ENCODE results near the gene IZUMO4.
A peak's percentile ranks its signal among the peaks of the same experiment; 100 is the strongest.

Gene IZUMO4

GRCh38 chr19:2096480-2097202 is at the start of gene IZUMO4:
IZUMO4 (plus strand) TSS chr19:2096915; CDS start chr19:2096946, 31 bp downstream.
- DNase-seq = peak; percentile 100

DNA sequence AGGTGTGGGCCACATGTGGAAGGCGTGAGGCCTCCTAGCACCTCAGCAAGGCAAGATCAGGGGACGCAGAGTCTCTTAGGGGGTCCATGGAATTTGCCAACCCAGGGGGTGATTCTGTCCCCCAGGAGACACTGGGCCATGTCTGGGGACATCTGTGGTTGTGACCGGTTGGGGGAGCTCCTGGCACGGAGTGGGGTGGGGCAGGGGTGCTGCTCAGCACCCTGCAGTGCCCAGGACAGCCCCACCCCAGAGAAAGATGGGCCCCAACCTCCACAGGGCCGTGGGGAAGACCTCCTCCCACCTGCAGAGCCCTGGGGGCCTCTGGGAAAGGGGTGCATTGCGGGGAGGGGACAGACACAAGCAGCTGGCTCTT is 49.7 kb upstream of the IZUMO4 start:
- DNase-seq = no peak

- DNase-seq = no peak
Measured at GRCh38 chr19:2047449-2048103, 49.1 kb upstream of the IZUMO4 start.

GRCh38 chr19:2048104-2048958 is 48.4 kb upstream of the IZUMO4 start:
- no peak for DNase-seq

- DNase-seq = no peak
Measured at GRCh38 chr19:2048959-2049740, 47.6 kb upstream of the IZUMO4 start.

DNA sequence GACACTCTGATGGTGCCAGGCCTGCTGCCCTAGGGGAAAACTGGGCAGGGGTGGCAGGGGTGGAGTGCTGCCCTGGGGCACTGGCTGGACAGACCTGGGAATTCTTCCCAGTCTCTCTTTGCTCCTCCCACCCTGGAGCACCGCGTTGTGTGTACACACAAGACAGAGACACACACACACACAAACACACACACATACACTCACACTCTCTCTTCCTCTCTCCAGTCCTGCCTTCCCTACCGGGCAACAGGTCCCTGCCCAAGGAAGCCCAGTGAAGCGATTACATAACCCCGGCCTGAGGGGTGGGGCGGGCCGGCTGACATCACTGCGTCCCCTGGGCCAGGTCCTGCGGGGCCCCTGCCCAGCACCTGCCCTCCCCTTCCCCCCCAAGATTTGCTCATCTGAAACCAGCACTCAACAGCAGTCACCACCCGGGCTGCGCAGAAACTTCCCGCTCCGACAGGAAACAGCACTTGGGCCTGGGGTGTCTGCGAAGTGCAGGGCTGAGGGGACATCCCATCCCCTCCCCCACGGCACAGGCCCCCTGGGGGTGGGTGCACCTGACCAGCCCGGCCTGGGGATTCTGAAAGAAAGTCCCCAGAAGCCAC is 46.9 kb upstream of the IZUMO4 start:
- peak; percentile 38 for DNase-seq

DNA sequence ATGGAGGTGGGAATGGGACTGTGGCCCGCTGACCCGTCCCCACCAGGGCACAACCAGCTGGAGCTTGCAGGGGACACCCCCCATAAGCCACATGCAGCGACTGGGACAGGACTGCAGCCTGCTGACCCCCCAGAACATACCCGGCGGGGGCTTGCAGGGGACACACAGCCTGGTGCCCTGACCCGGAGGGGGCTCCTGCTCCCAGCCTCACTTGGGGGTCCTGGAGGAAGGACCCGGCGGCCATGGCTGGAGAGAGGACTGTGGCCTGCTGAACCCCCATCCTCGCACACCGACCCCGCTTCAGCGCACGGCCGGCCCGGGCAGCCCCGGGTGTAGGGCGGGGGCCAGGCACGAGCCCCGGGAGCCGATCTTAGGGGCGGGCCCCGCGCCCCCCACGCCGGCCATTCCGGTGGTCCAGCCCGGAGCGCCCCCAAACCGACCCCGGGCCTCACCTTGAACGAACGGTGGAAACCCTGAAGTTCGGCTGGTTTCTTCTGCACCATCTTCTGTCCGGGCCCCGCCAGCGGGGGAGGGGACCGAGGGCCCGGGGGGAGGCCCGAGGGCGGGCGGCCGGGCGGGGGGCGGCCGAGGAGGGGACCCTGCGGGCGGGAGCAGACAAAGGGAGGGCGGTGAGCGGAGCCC is 46.2 kb upstream of the IZUMO4 start:
- no peak for DNase-seq

GRCh38 chr19:2050991-2051772 is 45.5 kb upstream of the IZUMO4 start, which contains the start of gene MKNK2:
MKNK2 (minus strand) TSS chr19:2051244; CDS start chr19:2050851, 393 bp downstream.
- DNase-seq = peak; percentile 84

DNA sequence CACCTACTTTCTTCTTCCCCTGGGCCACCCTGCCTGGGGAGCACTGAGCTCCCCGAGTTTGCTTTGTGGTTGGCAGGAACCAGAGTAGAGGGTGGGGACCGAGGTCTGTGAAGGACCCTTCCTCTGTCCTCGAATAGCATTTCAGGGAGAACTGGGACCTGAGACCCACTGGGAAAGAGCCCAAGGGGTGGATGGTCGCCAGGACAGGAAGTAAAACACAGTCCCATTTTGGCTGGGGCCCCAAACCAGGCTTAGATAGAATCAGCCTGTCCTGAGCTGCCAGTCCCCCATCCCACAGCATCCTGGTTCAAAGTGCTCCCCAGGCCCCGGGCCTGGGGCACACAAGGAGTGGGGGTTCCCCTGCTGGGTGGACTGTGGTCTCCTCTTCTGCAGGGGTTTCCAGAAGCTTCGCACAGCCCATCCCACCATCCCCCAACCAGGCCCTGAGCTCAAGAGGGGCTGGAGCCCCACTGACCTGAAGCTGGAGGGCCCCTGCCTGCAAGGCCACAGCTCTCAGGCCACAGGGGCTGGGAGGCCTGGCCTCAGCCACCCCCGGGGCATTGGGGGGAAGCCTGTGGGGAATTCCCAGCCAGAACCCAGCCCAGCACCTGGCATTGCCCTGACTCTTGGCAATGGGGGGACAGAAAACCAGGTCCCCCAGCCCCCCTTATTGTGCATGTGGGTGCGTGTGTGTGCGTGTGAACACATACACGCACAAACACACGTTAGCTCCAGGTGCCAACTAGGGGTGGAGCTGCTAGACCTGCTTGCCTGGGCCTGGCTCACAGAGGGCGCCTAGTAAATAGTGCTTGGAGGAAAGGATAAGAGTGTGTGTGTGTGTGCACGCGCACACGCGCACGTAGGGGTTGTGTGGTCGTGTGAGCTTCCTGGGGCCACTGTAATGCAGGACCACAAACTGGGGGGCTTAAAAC is 44.7 kb upstream of the IZUMO4 start:
- no peak for DNase-seq

DNA sequence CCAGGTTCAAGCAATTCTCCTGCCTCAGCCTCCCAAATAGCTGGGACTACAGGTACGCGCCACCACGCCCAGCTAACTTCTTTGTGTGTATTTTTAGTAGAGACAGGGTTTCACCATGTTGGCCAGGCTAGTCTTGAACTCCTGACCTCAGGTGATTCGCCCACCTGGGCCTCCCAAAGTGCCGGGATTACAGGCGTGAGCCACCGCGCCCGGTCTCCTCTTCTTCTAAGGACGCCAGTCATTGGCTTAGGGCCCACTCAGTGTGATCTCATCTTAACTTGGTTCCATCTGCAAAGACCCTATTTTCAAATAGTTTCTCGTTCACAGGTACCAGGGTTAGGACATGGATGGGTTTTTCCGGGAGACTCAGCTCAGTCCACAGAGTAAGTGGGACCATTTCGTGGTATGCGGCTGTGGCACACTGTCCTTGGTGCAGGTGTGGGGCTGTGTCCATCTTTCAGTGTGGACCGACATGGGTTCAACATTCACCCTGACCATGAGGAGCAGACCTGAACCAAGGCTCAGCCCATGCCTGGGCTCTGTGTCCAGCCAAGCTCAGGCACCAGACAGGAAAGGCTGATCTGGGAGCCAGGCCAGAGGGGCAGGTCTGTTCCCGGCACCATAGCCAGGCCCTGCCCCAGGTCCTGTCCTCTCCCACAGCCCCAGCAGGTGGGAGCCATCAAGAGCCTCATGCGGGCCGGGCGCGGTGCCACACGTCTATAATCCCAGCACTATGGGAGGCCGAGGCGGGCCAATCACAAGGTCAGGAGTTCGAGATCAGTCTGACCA is 42.9 kb upstream of the IZUMO4 start:
- DNase-seq = no peak

DNA sequence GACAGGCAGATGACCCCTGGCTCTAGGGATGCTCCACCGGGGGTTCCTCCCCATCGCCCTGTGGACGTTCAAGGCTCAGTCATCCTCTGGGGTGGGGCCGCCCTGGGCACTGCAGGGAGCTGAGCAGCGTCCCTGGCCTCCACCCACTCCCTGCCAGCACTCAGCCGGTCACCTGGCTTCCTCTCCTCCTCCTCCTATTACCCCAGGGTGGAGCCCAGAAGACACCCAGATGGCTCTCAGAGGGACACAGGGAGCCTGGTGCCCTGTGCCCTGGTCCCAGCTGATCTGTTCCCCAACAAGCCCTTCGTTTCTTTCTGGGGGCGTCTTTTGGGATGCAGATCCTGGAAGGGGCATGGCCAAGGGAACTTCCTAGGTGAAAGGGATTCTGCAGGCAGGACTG is 42.0 kb upstream of the IZUMO4 start:
- no peak for DNase-seq

GRCh38 chr19:2055931-2056836 is 40.5 kb upstream of the IZUMO4 start:
- DNase-seq = peak; percentile 17

DNA sequence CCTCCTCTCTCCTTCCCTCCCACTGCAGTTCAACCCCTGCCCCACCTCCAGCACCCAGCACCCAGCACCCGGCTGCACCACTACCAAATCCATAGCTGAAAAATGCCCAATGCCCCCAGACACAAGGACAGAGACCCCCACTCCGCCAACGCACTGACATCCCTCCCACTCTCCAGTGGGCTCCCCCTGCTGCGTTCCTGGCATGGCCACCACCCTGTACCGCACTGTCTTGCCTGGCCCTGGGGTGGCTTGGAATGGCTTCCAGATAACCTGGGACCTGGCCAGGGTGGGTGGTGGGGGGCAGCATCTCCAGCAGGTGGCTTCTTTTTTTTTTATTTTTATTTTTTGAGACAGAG is 39.9 kb upstream of the IZUMO4 start:
- DNase-seq = no peak

DNA sequence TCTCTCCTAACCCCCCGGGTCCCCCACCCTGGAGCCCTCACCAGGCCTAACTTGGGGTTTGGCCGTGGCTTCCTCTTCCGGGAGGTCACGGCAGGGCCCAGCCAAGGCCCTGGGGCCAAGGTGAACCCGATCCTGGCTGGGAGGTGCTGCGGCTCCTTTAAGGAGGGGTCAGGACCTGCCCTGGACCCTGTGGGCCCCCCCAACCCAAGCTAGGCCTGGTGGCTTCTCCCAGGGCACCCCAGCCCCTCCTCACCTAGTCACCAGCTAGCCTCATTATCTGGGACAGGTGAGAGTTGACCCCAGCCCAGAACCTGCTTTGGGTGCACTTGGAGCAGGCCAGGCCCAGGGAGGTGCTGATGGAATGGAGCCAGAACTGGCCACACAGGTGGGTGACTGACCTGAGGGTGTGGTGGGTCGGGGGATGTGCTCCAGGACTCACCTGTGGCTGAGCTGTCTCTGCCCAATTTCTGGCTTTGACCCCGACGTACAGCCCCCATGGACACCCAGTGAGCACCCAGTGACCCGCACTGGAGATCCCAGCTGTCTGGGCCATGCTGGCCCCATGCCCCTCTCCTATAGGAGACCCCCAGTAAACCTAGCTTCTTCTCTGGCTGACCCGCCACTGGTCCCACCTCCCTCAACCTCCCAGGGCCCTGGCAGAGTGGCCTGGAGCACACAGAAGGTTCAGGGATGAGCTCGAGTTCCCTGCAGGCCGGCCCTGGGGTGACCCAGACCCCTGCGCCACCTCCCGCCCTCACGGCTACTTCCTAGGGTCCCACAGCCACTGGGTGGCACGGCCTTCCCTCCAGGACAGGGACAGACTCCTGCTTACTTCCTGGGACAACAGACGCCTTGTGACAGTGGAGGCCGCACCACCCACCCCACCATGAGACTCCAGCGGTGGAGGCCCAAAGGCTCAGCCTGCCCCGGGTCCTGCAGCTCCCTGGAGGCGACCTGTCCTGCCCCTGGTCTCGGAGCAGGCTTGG is 38.9 kb upstream of the IZUMO4 start:
- no peak for DNase-seq

- no peak for DNase-seq
Measured at GRCh38 chr19:2058570-2059421, 37.9 kb upstream of the IZUMO4 start.
